Panc1 (cell line): Measurements from ENCODE around the gene DCAF6. TPM values are rescaled to one million over a fixed set of nuclear protein-coding genes. Genes with fewer than 3 reads are reported as not detected.

Experiments used
- ATAC-seq: fragments of 200-7000 bp; cut with Tn5 transposase; 2 replicates; pipeline ENCODE4 v1.9.1; 2020; ENCODE audit warnings: mild to moderate bottlenecking, moderate library complexity
- BruUV-seq: library from RNA; stranded (reverse); fragments of 400-500 nt; replicated peaks from 2 replicates; lab custom pipeline; 2021; lab: Mats Ljungman, UMichigan
- CTCF ChIA-PET: fragments of 300-600 bp; sonication (Branson Sonifier 250); formaldehyde crosslinking; loops from one replicate; lab custom pipeline; 2022; ENCODE audit warnings: antibody characterized with exemption; lab: Charles Lee
- POLR2A ChIA-PET: fragments of 300-600 bp; sonication (Branson Sonifier 250); formaldehyde crosslinking; loops from one replicate; lab custom pipeline; 2022; ENCODE audit warnings: antibody characterized with exemption; lab: Charles Lee
- DNase-seq: peaks from one replicate; pipeline ENCODE4 v3.0.0-alpha.2; 2010; ENCODE audit warnings: low read depth, low spot score
- H3K27ac ChIP-seq: 2 replicates; pipeline ENCODE4 v1.5.1; 2011; ENCODE audit warnings: mild to moderate bottlenecking, low read length, inconsistent platforms
- H3K27me3 ChIP-seq: fragments of 200-500 bp; sonication (Bioruptor generic); 2 replicates; pipeline ENCODE4 v1.6.0; 2014; ENCODE audit warnings: low read length, inconsistent platforms; ENCODE audit not compliant: control insufficient read depth, insufficient read depth
- H3K36me3 ChIP-seq: fragments of 200-500 bp; sonication (Bioruptor generic); 2 replicates; pipeline ENCODE4 v1.5.1; 2014; ENCODE audit warnings: inconsistent platforms, mild to moderate bottlenecking, low read length, moderate library complexity; ENCODE audit not compliant: control insufficient read depth, insufficient read depth
- H3K4me1 ChIP-seq: 2 replicates; pipeline ENCODE4 v1.5.1; 2011; ENCODE audit warnings: inconsistent platforms, mild to moderate bottlenecking, low read length, moderate library complexity; ENCODE audit not compliant: control insufficient read depth, insufficient read depth
- H3K4me3 ChIP-seq, 2 experiments: 2 replicates each; pipeline ENCODE4 v1.5.1; 2011 to 2012; ENCODE audit warnings: low read depth in 2 of 2, low read length in 2 of 2, mild to moderate bottlenecking in 2 of 2, inconsistent platforms in 1 of 2, moderate library complexity in 1 of 2
- H3K9me3 ChIP-seq: fragments of 200-500 bp; sonication (Bioruptor generic); 2 replicates; pipeline ENCODE4 v1.5.1; 2014; ENCODE audit warnings: low read depth, mild to moderate bottlenecking, inconsistent platforms, low read length, moderate library complexity; ENCODE audit not compliant: control insufficient read depth, insufficient read depth
- POLR2AphosphoS5 ChIP-seq: IDR thresholded peaks from 2 replicates; pipeline ENCODE4 v1.6.1; 2012; ENCODE audit warnings: mild to moderate bottlenecking, low read depth, low read length, moderate library complexity
- SIN3A ChIP-seq: IDR thresholded peaks from 2 replicates; pipeline ENCODE4 v1.6.1; 2012; ENCODE audit warnings: low read depth, mild to moderate bottlenecking, low read length, moderate library complexity, borderline replicate concordance; ENCODE audit not compliant: insufficient read depth
- TCF7L2 ChIP-seq: IDR thresholded peaks from 2 replicates; pipeline ENCODE4 v1.6.1; 2011; ENCODE audit warnings: mild to moderate bottlenecking, low read depth, low read length, inconsistent platforms
- in situ Hi-C: cut with HindIII; loops from 2 replicates; pipeline ENCODE4 v1.10.0; 2016; ENCODE audit warnings: low sequenced_read_pairs, low pct_unique_long_range_greater_than_20kb
- intact Hi-C: fragments of 100-400 bp; cut with micrococcal nuclease; formaldehyde crosslinking; loops from one replicate; pipeline ENCODE4 v1.10.0; 2022; ENCODE audit not compliant: unreplicated experiment
- total RNA-seq: library from RNA; stranded (reverse); gene quantifications from one replicate; pipeline ENCODE4 v1.2.1, GENCODE V29; 2021; ENCODE audit not compliant: unreplicated experiment
- TF ChIP-seq, protein P1 (sequence below), 2 experiments: IDR thresholded peaks; 2 replicates each; pipeline ENCODE4 v1.6.1; 2011 to 2012; ENCODE audit warnings: low read depth in 2 of 2, control low read depth in 1 of 2, low read length in 1 of 2, mild to moderate bottlenecking in 1 of 2, moderate library complexity in 1 of 2; ENCODE audit not compliant: insufficient read depth in 1 of 2
- TF ChIP-seq, protein P2 (sequence below): fragments of 450-650 bp; IDR thresholded peaks from 2 replicates; pipeline ENCODE4 v1.5.1; 2017; ENCODE audit warnings: mild to moderate bottlenecking

The DCAF6 gene
- total RNA-seq, 1 experiment from 2014 or later, result 67.7 TPM

GRCh38 chr1:167957710-167958109 is 21.2 kb downstream of the DCAF6 start:
- H3K36me3 ChIP-seq, result peaks cover 4% of the 10 kb centered on the region; the same call in 1 of the 2 replicates
- POLR2A ChIA-PET, result no interaction called here
- TF ChIP-seq, protein P1, sequence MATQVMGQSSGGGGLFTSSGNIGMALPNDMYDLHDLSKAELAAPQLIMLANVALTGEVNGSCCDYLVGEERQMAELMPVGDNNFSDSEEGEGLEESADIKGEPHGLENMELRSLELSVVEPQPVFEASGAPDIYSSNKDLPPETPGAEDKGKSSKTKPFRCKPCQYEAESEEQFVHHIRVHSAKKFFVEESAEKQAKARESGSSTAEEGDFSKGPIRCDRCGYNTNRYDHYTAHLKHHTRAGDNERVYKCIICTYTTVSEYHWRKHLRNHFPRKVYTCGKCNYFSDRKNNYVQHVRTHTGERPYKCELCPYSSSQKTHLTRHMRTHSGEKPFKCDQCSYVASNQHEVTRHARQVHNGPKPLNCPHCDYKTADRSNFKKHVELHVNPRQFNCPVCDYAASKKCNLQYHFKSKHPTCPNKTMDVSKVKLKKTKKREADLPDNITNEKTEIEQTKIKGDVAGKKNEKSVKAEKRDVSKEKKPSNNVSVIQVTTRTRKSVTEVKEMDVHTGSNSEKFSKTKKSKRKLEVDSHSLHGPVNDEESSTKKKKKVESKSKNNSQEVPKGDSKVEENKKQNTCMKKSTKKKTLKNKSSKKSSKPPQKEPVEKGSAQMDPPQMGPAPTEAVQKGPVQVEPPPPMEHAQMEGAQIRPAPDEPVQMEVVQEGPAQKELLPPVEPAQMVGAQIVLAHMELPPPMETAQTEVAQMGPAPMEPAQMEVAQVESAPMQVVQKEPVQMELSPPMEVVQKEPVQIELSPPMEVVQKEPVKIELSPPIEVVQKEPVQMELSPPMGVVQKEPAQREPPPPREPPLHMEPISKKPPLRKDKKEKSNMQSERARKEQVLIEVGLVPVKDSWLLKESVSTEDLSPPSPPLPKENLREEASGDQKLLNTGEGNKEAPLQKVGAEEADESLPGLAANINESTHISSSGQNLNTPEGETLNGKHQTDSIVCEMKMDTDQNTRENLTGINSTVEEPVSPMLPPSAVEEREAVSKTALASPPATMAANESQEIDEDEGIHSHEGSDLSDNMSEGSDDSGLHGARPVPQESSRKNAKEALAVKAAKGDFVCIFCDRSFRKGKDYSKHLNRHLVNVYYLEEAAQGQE (IDR thresholded peaks at IDR 0.05; ENCODE audit: insufficient read depth in 1 of 2, low read depth in 2 of 2, low read length in 1 of 2), result no peak
- TF ChIP-seq, protein P2, sequence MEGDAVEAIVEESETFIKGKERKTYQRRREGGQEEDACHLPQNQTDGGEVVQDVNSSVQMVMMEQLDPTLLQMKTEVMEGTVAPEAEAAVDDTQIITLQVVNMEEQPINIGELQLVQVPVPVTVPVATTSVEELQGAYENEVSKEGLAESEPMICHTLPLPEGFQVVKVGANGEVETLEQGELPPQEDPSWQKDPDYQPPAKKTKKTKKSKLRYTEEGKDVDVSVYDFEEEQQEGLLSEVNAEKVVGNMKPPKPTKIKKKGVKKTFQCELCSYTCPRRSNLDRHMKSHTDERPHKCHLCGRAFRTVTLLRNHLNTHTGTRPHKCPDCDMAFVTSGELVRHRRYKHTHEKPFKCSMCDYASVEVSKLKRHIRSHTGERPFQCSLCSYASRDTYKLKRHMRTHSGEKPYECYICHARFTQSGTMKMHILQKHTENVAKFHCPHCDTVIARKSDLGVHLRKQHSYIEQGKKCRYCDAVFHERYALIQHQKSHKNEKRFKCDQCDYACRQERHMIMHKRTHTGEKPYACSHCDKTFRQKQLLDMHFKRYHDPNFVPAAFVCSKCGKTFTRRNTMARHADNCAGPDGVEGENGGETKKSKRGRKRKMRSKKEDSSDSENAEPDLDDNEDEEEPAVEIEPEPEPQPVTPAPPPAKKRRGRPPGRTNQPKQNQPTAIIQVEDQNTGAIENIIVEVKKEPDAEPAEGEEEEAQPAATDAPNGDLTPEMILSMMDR, result no peak
- TF ChIP-seq POLR2AphosphoS5 (no peak), TCF7L2 (no peak), SIN3A (no peak)
- no peak overlapping the region for H3K27ac ChIP-seq
- in situ Hi-C loops, result no loop called here
- no peak overlapping the region for H3K4me3 ChIP-seq
- intact Hi-C loops, result no loop called here
- DNase-seq, result no peak
- H3K27me3 ChIP-seq, result no peaks in the 10 kb centered on the region
- CTCF ChIA-PET, result no interaction called here
- BruUV-seq, result no TSS peak
- no peaks in the 10 kb centered on the region for H3K4me1 ChIP-seq
- ATAC-seq, result no peak
- H3K9me3 ChIP-seq, result no peaks in the 10 kb centered on the region

- no peaks in the 10 kb centered on the region for H3K27me3 ChIP-seq
- H3K4me1 ChIP-seq, result no peaks in the 10 kb centered on the region
- intact Hi-C loops, result no loop called here
- ChIA-PET CTCF (no interaction called here), POLR2A (no interaction called here)
- no peak for TF ChIP-seq SIN3A
- TF ChIP-seq TCF7L2, result no peak
- TF ChIP-seq, protein P1 (IDR thresholded peaks at IDR 0.05; ENCODE audit: insufficient read depth in 1 of 2, low read depth in 2 of 2, low read length in 1 of 2), result no peak
- TF ChIP-seq, protein P2, result no peak
- no peak overlapping the region for H3K27ac ChIP-seq
- H3K9me3 ChIP-seq, result no peaks in the 10 kb centered on the region
- H3K36me3 ChIP-seq, result peaks cover 9% of the 10 kb centered on the region; the same call in 1 of the 2 replicates
- in situ Hi-C loops, result no loop called here
- no peak for DNase-seq
- no TSS peak for BruUV-seq
- no peak for ATAC-seq
- no peak overlapping the region for H3K4me3 ChIP-seq
Observed at GRCh38 chr1:167964646-167965045, 28.2 kb downstream of the DCAF6 start.
